ENCODE results near the gene FAM117A.

FAM117A gene

DNA sequence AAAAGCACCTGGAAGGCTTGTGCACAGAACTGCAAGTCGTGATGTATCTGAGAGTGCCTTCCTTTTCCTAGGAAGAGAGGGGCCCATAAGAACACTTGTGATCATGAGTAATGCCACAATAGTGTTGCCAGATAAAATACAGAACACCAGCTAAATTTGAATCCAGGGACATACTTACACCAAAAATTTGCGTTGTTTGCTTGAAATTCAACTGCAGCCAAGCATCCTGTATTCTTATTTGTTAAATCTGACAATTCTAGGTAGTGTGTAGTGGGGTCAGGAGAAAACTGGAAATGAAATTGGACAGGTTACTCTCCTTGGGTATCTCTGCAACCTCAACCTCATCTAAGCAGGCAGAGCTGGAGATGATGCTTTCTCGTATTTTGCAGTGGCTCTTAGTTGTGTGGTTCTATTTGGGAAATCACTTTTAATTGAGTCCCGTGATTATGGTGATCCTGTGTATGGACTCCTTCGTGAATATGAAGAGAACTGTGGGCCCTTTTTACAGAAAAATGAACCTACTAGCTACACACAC lies 68.2 kb downstream of the FAM117A start:
- Mint-ChIP-seq H3K4me3 (peak overlapping the region; percentile 38), H3K27ac (peak overlapping the region; percentile 93), H3K9me3 (no peaks in the 10 kb centered on the region), H3K4me1 (peaks cover 40% of the 10 kb centered on the region), H3K27me3 (no peaks in the 10 kb centered on the region), H3K36me3 (ENCODE audit: low read depth) (peaks cover 7% of the 10 kb centered on the region)
- DNase-seq, result no peak
- peak; percentile 3 for ATAC-seq

DNA sequence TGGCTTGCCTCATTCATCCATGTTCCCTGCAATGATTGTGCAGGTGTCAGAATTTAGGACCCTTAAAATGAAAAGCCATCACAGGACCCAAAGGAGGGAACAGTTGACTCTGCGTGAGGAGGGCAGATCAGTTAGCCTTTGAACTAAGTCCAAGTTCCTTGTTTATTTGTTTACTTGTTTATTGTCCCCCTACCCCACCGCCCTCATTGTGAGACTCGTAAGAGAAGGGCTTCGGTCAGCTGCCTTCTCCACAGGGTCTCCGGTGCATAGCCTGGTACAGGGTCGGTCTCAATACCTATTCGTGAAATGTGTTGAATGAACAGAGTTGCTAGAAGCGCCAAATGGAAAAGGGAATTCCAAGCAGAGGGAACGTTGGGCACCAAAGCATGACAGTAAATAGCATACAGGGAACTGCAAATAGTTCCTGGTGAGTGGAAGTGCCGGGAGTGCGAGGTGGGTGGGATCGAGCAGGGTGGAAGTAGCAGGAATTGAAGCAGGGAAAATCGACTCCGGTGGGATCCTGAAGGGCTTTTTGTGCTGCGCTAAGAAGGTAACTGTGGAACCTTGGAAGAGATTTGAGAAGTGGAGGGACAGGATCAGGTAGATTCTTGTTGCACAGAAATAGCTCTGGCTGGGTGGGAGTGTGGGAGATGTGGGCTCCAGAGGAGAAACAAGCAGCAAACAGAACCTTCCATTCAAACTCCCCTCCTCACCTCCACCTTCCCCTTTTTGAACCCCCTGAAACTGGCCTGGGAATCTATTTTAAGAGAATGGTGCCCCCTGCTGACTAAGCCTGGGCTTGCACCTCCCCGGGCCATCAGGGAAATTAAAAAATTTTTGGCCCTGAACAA lies 68.9 kb downstream of the FAM117A start:
- peak; percentile 85 for DNase-seq
- H3K4me3 Mint-ChIP-seq, result no peak overlapping the region
- H3K9me3 Mint-ChIP-seq, result no peaks in the 10 kb centered on the region
- H3K4me1 Mint-ChIP-seq, result peaks cover 45% of the 10 kb centered on the region
- H3K36me3 Mint-ChIP-seq (ENCODE audit: low read depth), result peaks cover 3% of the 10 kb centered on the region
- no peaks in the 10 kb centered on the region for H3K27me3 Mint-ChIP-seq
- H3K27ac Mint-ChIP-seq, result peak overlapping the region; percentile 93
- ATAC-seq, result no peak

DNA sequence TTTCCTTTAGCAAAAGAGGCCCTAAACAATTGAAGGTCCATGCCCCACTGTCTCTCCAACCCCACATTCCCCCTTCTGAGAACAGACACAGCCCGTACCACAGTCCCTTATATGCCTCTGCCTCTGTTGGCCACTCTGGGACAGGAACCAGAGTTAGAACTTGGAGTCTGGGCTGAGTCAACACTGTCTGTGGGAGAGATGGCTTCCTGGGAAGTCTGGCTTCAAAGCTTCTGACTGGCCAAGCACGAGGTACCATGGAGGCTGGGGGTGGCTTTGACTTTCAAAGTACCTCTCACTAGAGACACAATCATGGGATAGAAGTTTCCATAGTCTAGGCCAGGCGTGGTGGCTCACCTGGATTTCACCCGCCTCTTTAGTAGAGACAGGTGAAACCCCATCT lies 71.2 kb downstream of the FAM117A start:
- ATAC-seq (no peak), DNase-seq (no peak)
- H3K27me3 Mint-ChIP-seq, result no peaks in the 10 kb centered on the region
- no peaks in the 10 kb centered on the region for H3K36me3 Mint-ChIP-seq (ENCODE audit: low read depth)
- H3K9me3 Mint-ChIP-seq, result no peaks in the 10 kb centered on the region
- H3K4me1 Mint-ChIP-seq, result peaks cover 60% of the 10 kb centered on the region
- no peak overlapping the region for H3K4me3 Mint-ChIP-seq
- peak overlapping the region; percentile 46 for H3K27ac Mint-ChIP-seq

DNA sequence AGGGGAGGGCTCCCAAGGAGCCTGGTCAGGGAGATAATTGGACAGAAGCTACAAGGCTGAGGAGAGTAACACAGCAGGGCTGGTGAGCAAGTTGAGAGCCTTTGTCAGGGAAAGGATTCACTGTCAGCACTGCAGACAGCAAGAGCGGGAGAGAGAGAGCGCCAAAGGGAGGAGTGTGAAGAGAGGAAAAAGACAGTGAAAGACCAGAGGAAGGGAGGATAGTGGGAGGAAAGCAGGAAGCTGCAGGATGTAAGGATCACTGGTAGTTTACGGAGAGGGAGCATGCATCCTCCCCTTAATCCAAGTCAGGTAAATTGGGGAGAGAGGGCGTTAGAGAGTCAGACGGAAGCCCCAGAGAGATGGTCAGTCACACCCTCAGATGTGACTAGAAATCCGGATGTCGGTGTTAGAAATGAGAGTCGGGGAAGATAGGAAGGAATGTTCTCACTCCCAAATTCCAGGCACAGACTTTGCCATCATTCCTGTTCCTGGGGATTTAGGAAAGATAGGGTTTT lies 72.2 kb downstream of the FAM117A start:
- peaks cover 66% of the 10 kb centered on the region for H3K4me1 Mint-ChIP-seq

DNA sequence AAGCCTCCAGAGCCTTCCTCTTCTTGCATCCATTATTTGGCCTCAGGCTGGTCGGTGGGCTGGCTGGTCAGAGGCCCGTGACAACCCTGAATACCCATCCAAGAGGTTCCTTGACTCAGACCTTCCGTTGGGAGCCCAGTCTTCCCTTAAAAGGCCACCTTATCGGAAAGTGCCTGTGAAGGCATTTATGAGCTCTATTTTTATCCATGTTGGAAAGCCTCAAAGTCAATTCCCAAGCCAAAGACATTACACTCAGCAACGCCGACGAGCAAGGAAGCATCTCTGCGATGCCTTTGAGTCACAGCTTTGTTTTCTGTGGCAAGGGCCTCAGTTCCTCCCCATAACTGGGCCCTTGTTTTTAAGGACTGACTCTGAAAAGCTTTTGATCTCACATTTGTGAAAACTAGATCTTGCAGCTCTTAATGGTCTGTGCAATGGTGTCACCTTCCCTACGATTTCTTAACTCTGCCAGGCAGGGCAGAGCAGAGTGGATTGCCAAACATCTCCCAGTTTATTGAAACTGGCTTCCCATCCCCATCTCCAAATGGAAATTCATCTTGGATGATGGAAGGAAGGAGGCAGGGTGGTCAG lies 72.8 kb downstream of the FAM117A start:
- no peak overlapping the region for H3K27ac Mint-ChIP-seq
- no peaks in the 10 kb centered on the region for H3K36me3 Mint-ChIP-seq (ENCODE audit: low read depth)
- H3K4me3 Mint-ChIP-seq, result no peak overlapping the region
- H3K27me3 Mint-ChIP-seq, result no peaks in the 10 kb centered on the region
- no peaks in the 10 kb centered on the region for H3K9me3 Mint-ChIP-seq
- ATAC-seq (no peak), DNase-seq (no peak)
- H3K4me1 Mint-ChIP-seq, result peaks cover 63% of the 10 kb centered on the region

More for the DNA sequence above, 72.2 kb downstream of the FAM117A start:
- Mint-ChIP-seq H3K9me3 (no peaks in the 10 kb centered on the region), H3K4me3 (no peak overlapping the region), H3K36me3 (ENCODE audit: low read depth) (no peaks in the 10 kb centered on the region), H3K27me3 (no peaks in the 10 kb centered on the region), H3K27ac (no peak overlapping the region)
- no peak for ATAC-seq
- no peak for DNase-seq

DNA sequence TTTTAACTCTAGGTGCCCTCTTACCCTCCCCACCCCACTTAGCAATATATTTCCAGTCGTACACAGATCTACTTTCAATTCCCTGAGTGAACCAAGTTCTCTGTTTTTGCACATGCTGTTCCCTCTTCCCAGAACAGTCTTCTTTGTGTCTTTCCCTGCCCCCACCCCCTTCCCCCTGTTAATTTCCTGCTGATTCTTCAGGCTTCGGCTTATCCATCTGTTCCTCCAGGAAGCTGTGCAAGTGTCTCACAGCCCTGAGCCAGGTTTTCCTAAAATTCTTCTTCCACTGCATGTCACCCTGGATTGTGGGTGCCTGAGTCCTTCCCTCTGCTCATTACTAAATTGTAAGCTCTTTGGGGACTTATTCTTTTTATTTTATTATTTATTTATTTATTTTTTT lies 73.7 kb downstream of the FAM117A start:
- Mint-ChIP-seq H3K4me3 (no peak overlapping the region), H3K4me1 (peaks cover 53% of the 10 kb centered on the region), H3K9me3 (no peaks in the 10 kb centered on the region), H3K36me3 (ENCODE audit: low read depth) (no peaks in the 10 kb centered on the region), H3K27me3 (no peaks in the 10 kb centered on the region), H3K27ac (no peak overlapping the region)
- DNase-seq (no peak), ATAC-seq (no peak)

DNA sequence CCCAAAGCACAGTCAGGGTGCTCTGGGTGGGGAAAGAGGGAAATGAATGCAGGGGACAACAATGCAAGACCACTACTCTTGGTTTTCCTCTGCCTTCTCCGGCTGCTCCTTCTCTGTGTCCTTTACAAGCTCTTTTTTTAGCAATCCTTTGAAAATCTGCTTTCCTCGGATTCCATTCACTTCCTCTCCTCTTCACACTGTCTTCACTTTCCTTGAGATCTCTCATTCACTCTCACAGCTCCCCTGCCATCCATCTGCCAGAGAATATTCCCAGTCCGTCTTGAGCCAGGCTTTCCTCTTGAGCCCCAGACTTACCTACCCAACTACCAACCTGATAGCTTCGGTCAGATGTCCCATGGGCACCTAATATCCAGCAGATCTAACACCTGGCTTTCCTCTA lies 75.1 kb downstream of the FAM117A start:
- H3K27me3 Mint-ChIP-seq, result no peaks in the 10 kb centered on the region

DNA sequence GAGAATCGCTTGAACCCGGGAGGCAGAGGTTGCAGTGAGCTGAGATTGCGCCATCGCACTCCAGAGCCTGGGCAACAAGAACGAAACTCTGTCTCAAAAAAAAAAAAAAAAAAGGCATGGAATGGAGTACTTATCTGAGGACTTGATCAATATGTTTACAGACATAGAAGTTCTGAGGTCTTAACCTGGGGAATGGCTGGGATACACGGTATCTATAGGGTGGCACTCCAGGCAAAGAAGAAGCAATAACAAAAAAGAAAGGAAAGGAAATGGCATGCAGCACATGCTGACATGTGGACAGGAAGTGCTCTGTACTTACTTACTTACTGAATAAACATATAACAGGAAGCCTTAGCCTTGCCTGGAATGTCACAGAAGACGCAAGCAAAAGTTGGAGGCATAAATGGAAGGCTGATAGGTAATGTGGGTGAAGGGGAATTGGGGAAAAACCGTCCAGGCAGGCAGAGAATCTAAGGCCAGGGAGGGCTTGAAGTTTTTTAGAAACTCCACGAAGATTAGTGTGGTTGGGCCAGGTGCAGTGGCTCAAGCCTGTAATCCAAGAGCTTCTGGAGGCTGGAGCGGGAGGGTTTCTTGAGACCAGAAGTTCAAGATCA lies 75.9 kb downstream of the FAM117A start:
- H3K36me3 Mint-ChIP-seq (ENCODE audit: low read depth), result no peaks in the 10 kb centered on the region
- H3K9me3 Mint-ChIP-seq, result no peaks in the 10 kb centered on the region
- no peak for DNase-seq
- no peak for ATAC-seq
- H3K4me1 Mint-ChIP-seq, result peaks cover 45% of the 10 kb centered on the region
- H3K27ac Mint-ChIP-seq, result peak overlapping the region; percentile 91
- no peaks in the 10 kb centered on the region for H3K27me3 Mint-ChIP-seq
- peak overlapping the region; percentile 54 for H3K4me3 Mint-ChIP-seq

More for the DNA sequence above, 75.1 kb downstream of the FAM117A start:
- Mint-ChIP-seq H3K36me3 (ENCODE audit: low read depth) (no peaks in the 10 kb centered on the region), H3K9me3 (no peaks in the 10 kb centered on the region), H3K4me3 (peak overlapping the region; percentile 22), H3K4me1 (peaks cover 46% of the 10 kb centered on the region), H3K27ac (peak overlapping the region; percentile 71)
- DNase-seq, result no peak
- ATAC-seq, result no peak

DNA sequence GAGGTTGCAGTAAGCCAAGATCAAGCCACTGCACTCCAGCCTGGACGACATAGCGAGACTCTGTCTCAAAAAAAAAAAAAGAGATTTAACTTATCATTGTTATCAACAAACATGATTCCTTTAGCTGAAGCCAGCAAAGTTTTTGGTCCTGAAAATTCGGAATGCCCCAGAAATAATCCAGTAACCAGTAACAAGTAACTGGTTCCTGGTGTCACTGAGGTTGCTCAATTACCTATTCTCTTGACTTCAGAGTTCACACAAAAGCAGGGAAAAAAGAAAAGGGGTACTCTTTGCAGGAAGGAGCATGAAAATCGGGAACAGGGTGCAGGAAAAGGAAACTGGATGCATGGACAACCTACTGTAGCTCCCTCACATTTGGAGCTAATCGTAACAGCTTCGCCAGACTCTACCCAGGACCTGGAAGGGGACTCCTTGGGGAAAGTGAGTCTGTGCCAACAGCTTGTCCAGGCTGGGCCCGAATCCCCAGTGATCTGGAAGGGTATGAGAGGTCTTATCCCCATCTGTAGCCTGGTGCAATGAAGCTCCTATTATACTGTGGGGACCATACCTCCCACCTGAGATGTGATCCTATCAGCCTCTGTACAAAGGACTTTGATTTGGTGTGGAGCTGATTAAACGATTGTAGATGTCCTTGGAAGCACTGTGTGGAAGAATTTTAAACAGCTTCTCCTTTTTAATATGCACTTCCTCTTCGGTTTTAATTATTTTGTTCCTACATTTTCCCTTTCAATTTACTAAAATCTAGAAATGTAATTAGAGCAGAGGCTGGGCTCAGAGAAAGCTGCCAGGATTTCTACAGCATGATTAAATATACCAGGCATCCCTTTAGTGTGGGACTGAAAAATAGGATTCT lies 82.6 kb downstream of the FAM117A start:
- no peak overlapping the region for H3K27ac Mint-ChIP-seq
- no peak for ATAC-seq
- no peak overlapping the region for H3K4me3 Mint-ChIP-seq

DNA sequence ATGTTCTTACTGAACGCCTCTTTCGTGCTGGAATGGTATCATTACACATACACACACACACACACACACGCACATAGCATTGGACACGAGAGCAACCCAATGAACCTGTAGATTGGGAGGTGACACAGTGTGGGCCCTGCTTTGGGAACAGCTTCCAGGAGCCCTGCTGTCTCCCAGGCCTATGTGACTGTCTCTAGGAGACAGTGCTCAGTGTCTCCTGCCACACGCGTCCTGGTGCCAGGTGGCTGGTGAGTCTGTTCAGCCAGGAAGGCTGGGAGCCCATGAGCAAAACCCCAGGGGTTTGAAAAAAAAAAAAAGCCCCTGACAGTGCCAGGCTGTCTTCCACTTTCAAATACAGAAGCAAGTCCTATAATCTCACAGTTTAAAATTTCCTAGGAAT lies 83.6 kb downstream of the FAM117A start:
- no peak for DNase-seq
- Mint-ChIP-seq H3K4me1 (peaks cover 28% of the 10 kb centered on the region), H3K36me3 (ENCODE audit: low read depth) (peaks cover 9% of the 10 kb centered on the region), H3K27ac (no peak overlapping the region), H3K9me3 (peaks cover 4% of the 10 kb centered on the region), H3K27me3 (peaks cover 6% of the 10 kb centered on the region), H3K4me3 (no peak overlapping the region)
- ATAC-seq, result no peak

More for the DNA sequence above, 82.6 kb downstream of the FAM117A start:
- H3K4me1 Mint-ChIP-seq, result peaks cover 18% of the 10 kb centered on the region
- peaks cover 7% of the 10 kb centered on the region for H3K36me3 Mint-ChIP-seq (ENCODE audit: low read depth)
- peaks cover 4% of the 10 kb centered on the region for H3K9me3 Mint-ChIP-seq
- H3K27me3 Mint-ChIP-seq, result peaks cover 6% of the 10 kb centered on the region
- DNase-seq, result no peak

DNA sequence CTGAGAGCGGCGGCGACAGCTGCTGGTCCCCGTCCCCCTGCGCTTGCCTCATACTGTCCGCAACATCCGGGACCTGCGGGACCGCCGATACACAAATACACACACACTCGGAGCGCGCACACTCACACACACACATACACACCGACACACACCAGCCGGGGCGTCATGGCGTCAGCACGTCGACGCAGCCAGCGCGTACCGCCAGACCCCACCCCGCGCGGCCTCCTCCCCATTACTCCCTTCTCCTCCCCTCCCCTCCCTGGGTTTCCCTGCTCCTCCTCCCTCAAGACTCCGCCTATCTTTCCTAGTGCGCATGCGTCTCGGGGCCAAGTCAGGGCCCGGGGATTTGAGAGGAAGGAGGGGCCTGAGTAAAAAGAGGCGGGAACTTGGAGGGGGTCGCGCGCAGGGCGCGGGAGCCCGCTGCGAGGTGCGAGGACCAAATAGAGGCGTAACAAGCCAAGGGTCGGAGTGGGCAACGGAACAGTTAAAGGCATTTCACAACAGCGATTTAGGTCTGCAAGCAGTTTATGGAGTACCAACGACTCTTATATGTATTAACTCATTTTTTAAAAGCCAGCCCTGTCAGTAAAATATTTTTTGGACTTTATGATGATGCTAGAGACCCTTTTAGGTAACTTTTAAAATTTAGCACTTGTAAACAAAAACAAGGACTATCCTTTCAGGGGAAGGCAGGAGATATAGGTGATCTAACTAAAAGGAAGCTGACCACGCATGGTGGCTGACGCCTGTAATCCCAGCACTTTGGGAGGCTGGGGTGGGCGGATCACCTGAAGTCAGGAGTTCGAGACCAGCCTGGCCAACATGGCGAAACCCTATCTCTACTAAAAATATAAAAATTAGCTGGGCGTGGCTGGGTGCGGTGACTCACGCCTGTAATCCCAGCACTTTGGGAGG lies 85.7 kb downstream of the FAM117A start, which contains the start of gene SPOP:
Gene SPOP, minus strand, starts transcription at position 165 of the 915 bp plus-strand sequence. CDS start 55,287 bp downstream, outside the sequence.
- Mint-ChIP-seq H3K4me1 (peaks cover 44% of the 10 kb centered on the region), H3K36me3 (ENCODE audit: low read depth) (peaks cover 21% of the 10 kb centered on the region)
- peak; percentile 97 for ATAC-seq

DNA sequence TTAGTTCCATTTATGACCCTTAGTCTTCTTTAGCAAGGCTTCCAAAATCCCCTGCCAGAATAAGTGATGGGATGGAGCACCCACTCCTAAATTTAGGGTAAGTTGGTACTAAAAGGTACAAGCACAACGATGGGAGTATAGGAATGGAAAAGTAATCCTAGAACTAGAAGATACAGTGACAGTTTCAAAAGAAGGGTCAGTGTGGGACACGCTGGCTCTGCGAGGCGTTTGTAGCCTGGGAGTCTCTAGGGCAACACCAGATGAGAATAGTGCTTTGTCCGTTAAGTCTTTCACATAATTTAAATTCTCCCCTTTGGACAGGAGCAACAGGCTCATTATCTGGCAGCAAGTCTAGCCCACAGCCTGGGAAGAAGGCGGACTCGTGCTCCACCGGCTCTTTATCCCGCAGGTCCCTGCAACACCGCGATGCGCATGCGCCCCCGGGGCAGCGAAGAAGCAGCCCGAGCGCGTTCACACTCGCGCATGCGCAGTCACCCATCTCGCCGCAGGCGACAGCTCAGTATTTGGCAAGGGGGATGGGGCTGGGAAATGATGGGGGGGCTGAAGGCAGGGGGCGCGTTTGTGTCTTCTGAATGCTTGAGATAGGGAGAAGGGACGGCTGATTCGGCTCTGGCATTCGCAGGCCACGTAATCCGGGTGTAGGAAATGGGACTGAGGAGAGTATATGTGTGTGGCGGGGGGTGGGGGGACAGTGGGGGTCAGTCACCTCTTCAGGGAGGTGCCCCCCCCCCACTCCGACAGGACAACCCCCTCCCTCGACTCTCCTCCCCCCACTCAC lies 86.6 kb downstream of the FAM117A start:
- Mint-ChIP-seq H3K9me3 (peaks cover 4% of the 10 kb centered on the region), H3K36me3 (ENCODE audit: low read depth) (peaks cover 21% of the 10 kb centered on the region), H3K27me3 (peaks cover 6% of the 10 kb centered on the region), H3K27ac (peak overlapping the region; percentile 92), H3K4me3 (peak overlapping the region; percentile 85), H3K4me1 (peaks cover 50% of the 10 kb centered on the region)
- DNase-seq, result peak; percentile 98
- ATAC-seq, result peak; percentile 70

More for the DNA sequence above, 85.7 kb downstream of the FAM117A start, which contains the start of gene SPOP:
- Mint-ChIP-seq H3K27ac (peak within 1 kb of the TSS; percentile 92), H3K4me3 (peak within 1 kb of the TSS; percentile 85), H3K27me3 (peaks cover 6% of the 10 kb centered on the region), H3K9me3 (peaks cover 4% of the 10 kb centered on the region)
- peak; percentile 99 for DNase-seq

All from activated naive CD8-positive, alpha-beta T cell treated with anti-CD3 and anti-CD28 coated beads, Interleukin-2, amount 50 U/mL, for 24 hours (primary cell).